ENCODE results near the gene ACACA.
"Not testable (repeated sequence)": the region's sequence is repeated elsewhere in the genome, so short reads cannot be mapped to it uniquely, and the experiment has no call there.

Gene ACACA

DNA sequence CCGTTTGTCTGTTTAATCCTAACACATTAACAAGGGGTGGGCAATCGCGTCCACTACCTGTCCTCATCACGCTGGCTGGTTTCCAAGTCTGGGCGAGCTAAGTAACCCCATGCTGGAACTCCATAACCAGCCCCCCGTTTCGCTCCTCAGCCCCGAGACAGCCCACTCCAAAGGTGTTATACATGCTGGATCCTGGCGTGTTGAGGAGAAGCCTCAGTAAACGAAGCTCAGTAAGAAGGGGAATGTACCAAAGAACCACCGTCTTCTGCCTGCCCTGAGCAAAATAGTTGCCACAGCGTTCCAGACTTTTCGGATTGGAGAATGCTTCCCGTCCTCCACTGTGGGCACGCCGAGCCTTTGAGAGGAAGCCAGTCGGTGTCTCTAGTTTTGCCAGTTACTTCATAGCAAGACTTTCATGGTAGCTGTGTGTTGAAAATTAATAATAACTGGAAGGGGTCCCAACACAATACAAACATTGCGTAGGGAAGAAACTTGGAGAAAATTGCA lies 46.9 kb downstream of the ACACA start:
- peak overlapping the region; percentile 69 for H3K4me3 ChIP-seq (ENCODE audit: low read depth, low read length)
- H3K4me2 ChIP-seq (ENCODE audit: low read length): peak overlapping the region; percentile 93
- peak overlapping the region; percentile 96 for H2AFZ ChIP-seq
- H3K36me3 ChIP-seq (ENCODE audit: control insufficient read depth, insufficient read depth, low read length): no peaks in the 10 kb centered on the region
- no peaks in the 10 kb centered on the region for H3K9me3 ChIP-seq (ENCODE audit: control insufficient read depth, low read length)
- H3K4me1 ChIP-seq: peaks cover 5% of the 10 kb centered on the region
- H3K79me2 ChIP-seq: peaks cover 2% of the 10 kb centered on the region
- H3K27ac ChIP-seq: peak overlapping the region; percentile 87
- no peak overlapping the region for H3K9ac ChIP-seq
- H3K27me3 ChIP-seq (ENCODE audit: control insufficient read depth, insufficient read depth, low read length): no peaks in the 10 kb centered on the region
- TF ChIP-seq, protein P1, sequence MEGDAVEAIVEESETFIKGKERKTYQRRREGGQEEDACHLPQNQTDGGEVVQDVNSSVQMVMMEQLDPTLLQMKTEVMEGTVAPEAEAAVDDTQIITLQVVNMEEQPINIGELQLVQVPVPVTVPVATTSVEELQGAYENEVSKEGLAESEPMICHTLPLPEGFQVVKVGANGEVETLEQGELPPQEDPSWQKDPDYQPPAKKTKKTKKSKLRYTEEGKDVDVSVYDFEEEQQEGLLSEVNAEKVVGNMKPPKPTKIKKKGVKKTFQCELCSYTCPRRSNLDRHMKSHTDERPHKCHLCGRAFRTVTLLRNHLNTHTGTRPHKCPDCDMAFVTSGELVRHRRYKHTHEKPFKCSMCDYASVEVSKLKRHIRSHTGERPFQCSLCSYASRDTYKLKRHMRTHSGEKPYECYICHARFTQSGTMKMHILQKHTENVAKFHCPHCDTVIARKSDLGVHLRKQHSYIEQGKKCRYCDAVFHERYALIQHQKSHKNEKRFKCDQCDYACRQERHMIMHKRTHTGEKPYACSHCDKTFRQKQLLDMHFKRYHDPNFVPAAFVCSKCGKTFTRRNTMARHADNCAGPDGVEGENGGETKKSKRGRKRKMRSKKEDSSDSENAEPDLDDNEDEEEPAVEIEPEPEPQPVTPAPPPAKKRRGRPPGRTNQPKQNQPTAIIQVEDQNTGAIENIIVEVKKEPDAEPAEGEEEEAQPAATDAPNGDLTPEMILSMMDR (IDR thresholded peaks at IDR 0.05): no peak

DNA sequence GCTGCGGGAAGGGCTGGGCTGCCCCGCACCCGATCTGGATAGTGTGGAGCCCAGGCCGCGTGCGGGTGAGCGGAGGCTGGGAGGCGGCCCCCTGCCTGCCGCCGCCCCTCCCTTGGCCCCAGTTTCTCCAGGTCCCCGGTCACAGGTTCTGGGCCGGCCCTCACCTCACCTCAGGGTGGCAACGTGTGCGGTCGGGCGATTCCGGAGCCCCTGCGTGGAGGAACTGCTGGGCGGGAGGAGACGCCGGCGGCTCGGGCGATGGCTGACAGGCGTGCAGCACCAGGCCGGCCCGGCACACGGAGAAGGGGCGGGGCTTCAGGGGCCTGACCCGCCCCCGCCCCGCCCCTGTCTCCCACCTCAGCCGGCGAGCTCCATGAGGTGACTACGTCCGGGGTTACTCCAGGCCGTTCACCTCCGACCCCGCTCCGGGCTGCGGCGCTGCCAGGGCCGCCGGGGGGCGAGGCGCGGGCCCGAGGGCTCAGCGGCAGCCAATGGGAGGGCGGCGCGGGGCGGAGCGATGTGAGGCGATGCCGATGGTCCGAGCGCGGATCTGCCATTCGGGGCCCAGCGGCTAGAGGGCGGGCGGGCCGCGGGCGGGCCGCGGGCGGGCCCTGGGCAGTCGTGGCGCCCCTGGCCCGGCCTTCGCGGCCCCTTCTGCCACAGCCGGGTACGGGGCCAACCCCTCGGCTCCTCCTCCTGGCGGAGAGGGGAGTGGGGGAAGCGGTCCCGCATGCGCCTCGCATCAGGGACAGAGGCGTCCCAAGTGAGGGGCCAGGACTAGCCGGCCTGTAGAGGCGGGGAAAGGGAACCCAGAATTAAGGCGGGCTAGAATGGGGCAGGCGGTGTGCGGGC lies 47.6 kb downstream of the ACACA start:
- TF ChIP-seq, protein P1 (IDR thresholded peaks at IDR 0.05): peak; percentile 20
- Histone ChIP-seq H3K27ac (peak overlapping the region; percentile 87), H3K4me3 (ENCODE audit: low read depth, low read length) (peak overlapping the region; percentile 69), H3K27me3 (ENCODE audit: control insufficient read depth, insufficient read depth, low read length) (no peaks in the 10 kb centered on the region), H3K4me1 (peaks cover 5% of the 10 kb centered on the region), H3K36me3 (ENCODE audit: control insufficient read depth, insufficient read depth, low read length) (no peaks in the 10 kb centered on the region), H3K4me2 (ENCODE audit: low read length) (peak overlapping the region; percentile 93), H3K9ac (peak overlapping the region; percentile 58), H3K79me2 (peaks cover 2% of the 10 kb centered on the region), H2AFZ (peak overlapping the region; percentile 96), H3K9me3 (ENCODE audit: control insufficient read depth, low read length) (no peaks in the 10 kb centered on the region)

DNA sequence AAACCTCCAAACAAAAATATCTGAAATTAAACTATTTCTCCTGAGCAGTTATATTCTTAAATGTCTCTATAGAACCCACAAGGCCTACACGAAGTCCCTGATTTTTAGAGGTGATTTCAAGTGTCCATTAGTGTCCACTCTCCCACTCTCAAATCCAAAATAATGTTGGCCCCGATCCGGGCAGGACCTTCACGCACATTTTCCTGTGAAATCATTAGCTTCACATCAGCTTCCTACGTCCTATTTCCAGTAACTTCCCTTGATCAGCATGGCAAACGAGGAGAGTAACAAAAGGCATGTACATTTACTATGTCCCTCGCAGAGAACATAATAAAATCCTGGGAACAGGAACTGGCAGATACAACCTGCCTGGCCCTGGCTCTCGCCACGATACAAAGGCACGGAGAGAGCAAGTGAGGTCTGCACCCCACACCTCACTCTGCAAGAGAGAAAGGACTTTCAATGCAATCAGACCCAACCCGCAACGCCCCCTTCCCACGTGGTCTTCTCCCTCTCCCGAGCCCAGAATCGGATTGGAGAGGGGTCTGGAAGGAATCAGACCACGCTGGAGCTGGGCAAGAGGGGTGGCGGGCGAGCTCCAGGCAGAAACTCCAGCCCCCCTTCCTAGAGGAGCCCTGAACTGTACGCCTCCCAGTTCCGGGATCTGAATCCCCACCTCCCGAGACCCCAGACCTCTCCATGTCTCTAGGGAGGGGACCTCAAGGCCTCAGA lies 48.4 kb downstream of the ACACA start:
- Histone ChIP-seq H3K4me2 (ENCODE audit: low read length) (peak overlapping the region; percentile 54), H3K4me1 (peaks cover 5% of the 10 kb centered on the region), H3K9me3 (ENCODE audit: control insufficient read depth, low read length) (no peaks in the 10 kb centered on the region), H2AFZ (peak overlapping the region; percentile 84), H3K9ac (peak overlapping the region; percentile 58), H3K27ac (peak overlapping the region; percentile 87), H3K4me3 (ENCODE audit: low read depth, low read length) (peak overlapping the region; percentile 69), H3K79me2 (peaks cover 2% of the 10 kb centered on the region), H3K27me3 (ENCODE audit: control insufficient read depth, insufficient read depth, low read length) (no peaks in the 10 kb centered on the region), H3K36me3 (ENCODE audit: control insufficient read depth, insufficient read depth, low read length) (no peaks in the 10 kb centered on the region)
- TF ChIP-seq, protein P1 (IDR thresholded peaks at IDR 0.05): no peak

DNA sequence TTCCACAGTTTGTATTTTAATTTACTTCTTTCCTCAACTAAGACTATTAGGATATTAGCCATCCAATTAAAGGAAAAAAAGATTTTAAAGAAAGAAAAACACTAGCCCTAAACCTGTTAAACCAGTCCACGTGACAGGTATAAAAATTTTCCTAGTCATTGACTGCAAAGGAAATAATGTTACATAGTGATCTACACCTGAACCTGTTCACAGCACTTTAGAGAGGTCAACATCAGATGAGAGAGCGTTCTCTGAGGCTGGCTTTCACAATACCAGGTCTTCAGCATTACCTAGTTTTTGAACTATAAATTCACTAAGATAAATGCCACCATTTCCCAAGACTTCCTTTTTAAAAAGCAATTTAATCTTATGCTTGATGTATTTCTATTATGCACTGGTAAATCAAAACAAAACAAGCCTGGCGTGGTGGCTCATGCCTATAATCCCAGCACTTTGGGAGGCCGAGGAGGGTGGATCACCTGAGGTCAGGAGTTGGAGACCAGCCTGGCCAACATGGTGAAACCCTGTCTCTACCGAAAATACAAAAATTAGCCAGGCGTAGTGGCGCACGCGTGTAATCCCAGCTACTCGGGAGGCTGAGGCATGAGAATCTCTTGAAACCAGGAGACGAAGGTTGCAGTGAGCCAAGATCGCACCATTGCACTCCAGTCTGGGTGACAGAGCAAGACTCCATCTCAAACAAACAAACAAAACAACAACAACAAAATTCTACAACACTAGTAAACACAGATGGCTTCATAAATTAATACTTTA lies 49.7 kb downstream of the ACACA start:
- H3K9ac ChIP-seq; H3K4me2 ChIP-seq (ENCODE audit: low read length); H3K27ac ChIP-seq; H3K4me3 ChIP-seq (ENCODE audit: low read depth, low read length); H3K4me1 ChIP-seq; H3K27me3 ChIP-seq (ENCODE audit: control insufficient read depth, insufficient read depth, low read length); H3K79me2 ChIP-seq; H3K36me3 ChIP-seq (ENCODE audit: control insufficient read depth, insufficient read depth, low read length); H2AFZ ChIP-seq; H3K9me3 ChIP-seq (ENCODE audit: control insufficient read depth, low read length): not testable (repeated sequence)

DNA sequence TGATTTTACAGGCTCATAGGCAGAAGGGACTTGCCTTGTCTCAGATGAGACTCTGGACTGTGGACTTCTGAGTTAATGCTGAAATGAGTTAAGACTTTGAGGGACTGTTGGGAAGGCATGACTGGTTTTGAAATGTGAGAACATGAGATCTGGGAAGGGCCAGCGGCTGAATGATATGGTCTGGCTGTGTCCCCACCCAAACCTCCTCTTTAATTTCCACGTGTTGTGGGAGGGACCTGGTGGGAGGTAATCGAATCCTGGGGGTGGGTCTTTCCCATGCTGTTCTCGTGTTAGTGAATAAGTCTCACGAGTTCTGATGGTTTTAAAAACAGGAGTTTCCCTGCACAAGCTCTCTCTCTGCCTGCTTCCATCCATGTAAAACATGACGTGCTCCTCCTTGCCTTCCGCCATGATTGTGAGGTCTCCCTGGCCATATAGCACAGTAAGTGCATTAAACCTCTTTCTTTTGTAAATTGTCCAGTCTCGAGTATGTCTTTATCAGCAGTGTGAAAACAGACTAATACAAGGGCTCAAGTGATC lies 59.7 kb downstream of the ACACA start:
- not testable (repeated sequence) for H3K36me3 ChIP-seq (ENCODE audit: control insufficient read depth, insufficient read depth, low read length); H3K4me1 ChIP-seq; H2AFZ ChIP-seq; H3K9me3 ChIP-seq (ENCODE audit: control insufficient read depth, low read length); H3K27me3 ChIP-seq (ENCODE audit: control insufficient read depth, insufficient read depth, low read length); H3K27ac ChIP-seq; H3K4me2 ChIP-seq (ENCODE audit: low read length); H3K4me3 ChIP-seq (ENCODE audit: low read depth, low read length); H3K9ac ChIP-seq
- H3K79me2 ChIP-seq: peaks cover 12% of the 10 kb centered on the region
